ENCODE data around the gene MUC22.

Gene MUC22

DNA sequence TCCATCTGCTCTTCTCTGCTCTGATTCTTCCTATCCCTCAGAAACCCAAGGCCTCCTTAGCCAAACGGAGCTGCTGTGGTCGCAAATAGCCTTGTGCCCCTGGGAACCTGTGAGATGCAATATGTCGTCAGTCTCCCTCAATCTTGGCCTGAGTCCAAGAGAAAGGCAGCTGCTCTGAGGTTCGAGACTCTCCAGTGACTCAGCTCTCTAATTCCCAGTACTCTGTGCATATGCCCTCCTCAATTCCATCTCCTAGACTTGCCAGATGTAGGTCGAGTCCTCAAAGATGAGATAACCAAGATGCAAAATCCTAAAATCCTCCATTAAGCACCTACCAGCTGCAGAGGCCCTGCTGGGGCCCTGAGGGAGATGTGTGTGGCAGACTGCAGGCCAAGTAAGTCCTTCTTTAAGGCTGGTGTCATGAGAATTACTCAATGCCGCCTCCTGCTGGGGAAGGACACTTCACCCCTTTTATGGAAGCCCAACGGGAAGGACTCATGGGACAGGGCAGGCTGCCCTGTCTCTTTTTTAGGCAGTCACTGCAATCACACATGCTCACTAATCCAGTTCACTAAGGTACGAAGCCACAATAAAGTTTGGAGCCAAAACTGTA lies 73.6 kb downstream of the MUC22 start:
- DNase-seq, result peak; percentile 11
